Measurements from ENCODE around the gene BICC1. TPM values are rescaled to one million over a fixed set of nuclear protein-coding genes. Genes with fewer than 3 reads are reported as not detected.

The BICC1 gene
- polyA plus RNA-seq, 3 donors = 0.02 to 0.24 (median 0.14) TPM

- Mint-ChIP-seq H3K4me1 (no peaks in the 10 kb centered on the region), H3K4me3 (no peak overlapping the region), H3K36me3 (no peaks in the 10 kb centered on the region), H3K27me3 (ENCODE audit: low read depth in 3 of 3) (peaks cover 0 to 2% (median 0%) of the 10 kb centered on the region in 3 donors), H3K9me3 (peaks cover 0 to 3% (median 0%) of the 10 kb centered on the region in 7 donors), H3K27ac (no peak overlapping the region)
- DNase-seq = no peak
- Histone ChIP-seq H3K27ac (ENCODE audit: low read depth in 1 of 2, low read length in 2 of 2) (no peak overlapping the region), H4K20me1 (ENCODE audit: insufficient read depth, low read length) (no peaks in the 10 kb centered on the region), H3K9ac (ENCODE audit: insufficient read depth, low read length, poor library complexity, severe bottlenecking) (no peak overlapping the region), H3K79me2 (ENCODE audit: insufficient read depth, low read length) (no peaks in the 10 kb centered on the region), H2AFZ (ENCODE audit: insufficient read depth, low read depth, low read length, poor library complexity, severe bottlenecking) (no peak overlapping the region), H3K9me3 (replicated peaks in 1 of 2; ENCODE audit: control insufficient read depth in 1 of 2, insufficient read depth in 1 of 2, low read length in 2 of 2) (no peaks in the 10 kb centered on the region), H3K4me3 (replicated peaks in 1 of 3; ENCODE audit: low read depth in 2 of 3, low read length in 3 of 3) (no peak overlapping the region), H3K27me3 (ENCODE audit: control insufficient read depth in 2 of 2, insufficient read depth in 2 of 2, low read length in 2 of 2) (no peaks in the 10 kb centered on the region), H3K4me1 (ENCODE audit: control insufficient read depth in 1 of 2, insufficient read depth in 2 of 2, low read length in 2 of 2) (no peaks in the 10 kb centered on the region), H3K4me2 (replicated peaks; ENCODE audit: extremely low read depth, low read length, poor library complexity, severe bottlenecking) (no peak overlapping the region), H3K36me3 (replicated peaks in 1 of 2; ENCODE audit: control insufficient read depth in 1 of 2, insufficient read depth in 2 of 2, low read length in 2 of 2) (no peaks in the 10 kb centered on the region)
- 89% methylated on average over 1 of the region's 2 CpGs for WGBS (ENCODE audit: insufficient coverage)
- no peak for TF ChIP-seq CTCF (IDR thresholded peaks at IDR 0.05)
- intact Hi-C loops (cut with micrococcal nuclease) = no loop called here
Observed at GRCh38 chr10:58746474-58747185, 234.0 kb downstream of the BICC1 start.

DNA sequence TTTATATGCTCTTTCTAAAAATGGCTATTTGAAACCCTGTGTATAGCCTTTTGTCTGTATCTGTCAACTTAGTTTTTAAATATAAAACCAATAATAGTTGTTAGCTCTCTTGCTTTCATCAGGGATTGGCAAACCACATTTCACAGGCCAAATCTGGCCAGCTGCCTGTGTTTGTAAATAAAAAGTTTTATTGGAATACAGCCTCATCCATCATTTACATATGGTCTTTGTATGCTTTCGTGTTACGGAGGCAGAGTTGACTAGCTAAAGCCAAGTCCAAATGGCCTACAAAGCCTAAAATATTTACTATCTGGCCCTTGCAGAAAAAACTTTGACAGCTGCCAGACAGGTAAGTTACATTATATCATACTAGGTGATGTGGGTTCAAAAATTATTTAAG lies 235.0 kb downstream of the BICC1 start:
- Mint-ChIP-seq H3K36me3 (no peaks in the 10 kb centered on the region), H3K27ac (no peak overlapping the region), H3K4me1 (no peaks in the 10 kb centered on the region), H3K27me3 (ENCODE audit: low read depth in 3 of 3) (peaks cover 0 to 2% (median 0%) of the 10 kb centered on the region in 3 donors), H3K4me3 (no peak overlapping the region), H3K9me3 (peaks cover 0 to 3% (median 0%) of the 10 kb centered on the region in 7 donors)
- H3K27me3 ChIP-seq (ENCODE audit: control insufficient read depth in 2 of 2, insufficient read depth in 2 of 2, low read length in 2 of 2) = no peaks in the 10 kb centered on the region
- H3K27ac ChIP-seq (ENCODE audit: low read depth in 1 of 2, low read length in 2 of 2) = no peak overlapping the region
- H3K79me2 ChIP-seq (ENCODE audit: insufficient read depth, low read length) = no peaks in the 10 kb centered on the region
- no peaks in the 10 kb centered on the region for H4K20me1 ChIP-seq (ENCODE audit: insufficient read depth, low read length)
- no peaks in the 10 kb centered on the region for H3K9me3 ChIP-seq (replicated peaks in 1 of 2; ENCODE audit: control insufficient read depth in 1 of 2, insufficient read depth in 1 of 2, low read length in 2 of 2)
- no peak overlapping the region for H3K4me2 ChIP-seq (replicated peaks; ENCODE audit: extremely low read depth, low read length, poor library complexity, severe bottlenecking)
- DNase-seq = no peak
- no peak for TF ChIP-seq CTCF (IDR thresholded peaks at IDR 0.05)
- H3K9ac ChIP-seq (ENCODE audit: insufficient read depth, low read length, poor library complexity, severe bottlenecking) = no peak overlapping the region
- H2AFZ ChIP-seq (ENCODE audit: insufficient read depth, low read depth, low read length, poor library complexity, severe bottlenecking) = no peak overlapping the region
- H3K4me3 ChIP-seq (replicated peaks in 1 of 3; ENCODE audit: low read depth in 2 of 3, low read length in 3 of 3) = no peak overlapping the region
- no peaks in the 10 kb centered on the region for H3K4me1 ChIP-seq (ENCODE audit: control insufficient read depth in 1 of 2, insufficient read depth in 2 of 2, low read length in 2 of 2)
- WGBS (ENCODE audit: insufficient coverage) = no CpG with 5 or more reads among the region's 2 CpGs
- intact Hi-C loops (cut with micrococcal nuclease) = no loop called here
- no peaks in the 10 kb centered on the region for H3K36me3 ChIP-seq (replicated peaks in 1 of 2; ENCODE audit: control insufficient read depth in 1 of 2, insufficient read depth in 2 of 2, low read length in 2 of 2)
